DMS79 treated with DMSO at 0.1 percent for 48 hours (cell line): Measurements from ENCODE around the gene SEMA3E.
A peak's percentile ranks its signal among the peaks of the same experiment; 100 is the strongest.
"Not testable (repeated sequence)": the region's sequence is repeated elsewhere in the genome, so short reads cannot be mapped to it uniquely, and the experiment has no call there.

Experiments
- DNase-seq: peaks from one replicate; lab custom pipeline; 2025; lab: John Stamatoyannopoulos, UW

Gene SEMA3E

GRCh38 chr7:83486536-83486935, 162.4 kb downstream of the SEMA3E start:
- DNase-seq: peak; percentile 88

GRCh38 chr7:83484826-83485225, 164.1 kb downstream of the SEMA3E start:
- no peak for DNase-seq

GRCh38 chr7:83484266-83484665, 164.7 kb downstream of the SEMA3E start:
- no peak for DNase-seq

GRCh38 chr7:83478616-83479015, 170.3 kb downstream of the SEMA3E start:
- DNase-seq: no peak

- no peak for DNase-seq
These were observed 172.4 kb downstream of the SEMA3E start for GRCh38 chr7:83476511-83477050.

- DNase-seq: no peak
These were observed 173.5 kb downstream of the SEMA3E start for GRCh38 chr7:83475420-83475819.

GRCh38 chr7:83472376-83472775, 176.6 kb downstream of the SEMA3E start:
- DNase-seq: no peak

- no peak for DNase-seq
These were observed 179.4 kb downstream of the SEMA3E start for GRCh38 chr7:83469491-83469890.

- no peak for DNase-seq
These were observed 179.9 kb downstream of the SEMA3E start for GRCh38 chr7:83469076-83469475.

GRCh38 chr7:83468251-83468739, 180.6 kb downstream of the SEMA3E start:
- peak; percentile 49 for DNase-seq

GRCh38 chr7:83467493-83467892, 181.4 kb downstream of the SEMA3E start:
- DNase-seq: no peak

GRCh38 chr7:83466956-83467355, 182.0 kb downstream of the SEMA3E start:
- no peak for DNase-seq

- DNase-seq: no peak
These were observed 182.6 kb downstream of the SEMA3E start for GRCh38 chr7:83466187-83466923.

- DNase-seq: no peak
These were observed 183.3 kb downstream of the SEMA3E start for GRCh38 chr7:83465643-83466042.

- DNase-seq: not testable (repeated sequence)
These were observed 187.1 kb downstream of the SEMA3E start for GRCh38 chr7:83461820-83462219.

- not testable (repeated sequence) for DNase-seq
These were observed 188.8 kb downstream of the SEMA3E start for GRCh38 chr7:83459930-83460653.

GRCh38 chr7:83459101-83459929, 189.6 kb downstream of the SEMA3E start:
- DNase-seq: not testable (repeated sequence)

- no peak for DNase-seq
These were observed 191.7 kb downstream of the SEMA3E start for GRCh38 chr7:83457022-83457892.

- DNase-seq: no peak
These were observed 192.5 kb downstream of the SEMA3E start for GRCh38 chr7:83456413-83456812.

GRCh38 chr7:83455612-83456011, 193.3 kb downstream of the SEMA3E start:
- DNase-seq: no peak

- DNase-seq: peak; percentile 60
These were observed 196.7 kb downstream of the SEMA3E start for GRCh38 chr7:83452256-83452655.
